Measurements from ENCODE around the gene CNIH2. TPM values are rescaled to one million over a fixed set of nuclear protein-coding genes. Genes with fewer than 3 reads are reported as not detected.
"Not testable (repeated sequence)": the region's sequence is repeated elsewhere in the genome, so short reads cannot be mapped to it uniquely, and the experiment has no call there.

The CNIH2 gene
- total and polyA plus RNA-seq, 7 donors: 0.63 to 1.7 TPM; not detected in 5

DNA sequence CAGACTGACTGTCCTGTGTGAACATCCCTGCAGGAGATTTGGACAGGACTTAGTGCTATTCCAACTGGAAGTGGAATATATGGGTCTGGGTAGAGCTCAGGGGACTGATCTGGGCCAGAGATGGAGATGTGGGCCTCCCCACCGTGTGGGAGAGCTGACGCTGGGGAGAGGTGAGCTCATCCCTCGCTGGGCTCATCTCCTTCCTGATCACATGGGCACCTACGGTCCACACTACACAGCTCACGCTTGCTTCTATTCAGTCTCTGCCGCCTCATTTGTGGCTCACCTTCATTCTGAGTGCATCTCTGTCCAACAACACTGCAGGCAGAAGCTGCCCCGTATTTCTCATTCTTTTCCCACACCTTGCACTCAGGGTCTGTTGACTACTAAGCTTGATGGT is 26.2 kb upstream of the CNIH2 start:
- TF ChIP-seq POLR2A (IDR thresholded peaks at IDR 0.05): no peak
- TF ChIP-seq, protein P1, sequence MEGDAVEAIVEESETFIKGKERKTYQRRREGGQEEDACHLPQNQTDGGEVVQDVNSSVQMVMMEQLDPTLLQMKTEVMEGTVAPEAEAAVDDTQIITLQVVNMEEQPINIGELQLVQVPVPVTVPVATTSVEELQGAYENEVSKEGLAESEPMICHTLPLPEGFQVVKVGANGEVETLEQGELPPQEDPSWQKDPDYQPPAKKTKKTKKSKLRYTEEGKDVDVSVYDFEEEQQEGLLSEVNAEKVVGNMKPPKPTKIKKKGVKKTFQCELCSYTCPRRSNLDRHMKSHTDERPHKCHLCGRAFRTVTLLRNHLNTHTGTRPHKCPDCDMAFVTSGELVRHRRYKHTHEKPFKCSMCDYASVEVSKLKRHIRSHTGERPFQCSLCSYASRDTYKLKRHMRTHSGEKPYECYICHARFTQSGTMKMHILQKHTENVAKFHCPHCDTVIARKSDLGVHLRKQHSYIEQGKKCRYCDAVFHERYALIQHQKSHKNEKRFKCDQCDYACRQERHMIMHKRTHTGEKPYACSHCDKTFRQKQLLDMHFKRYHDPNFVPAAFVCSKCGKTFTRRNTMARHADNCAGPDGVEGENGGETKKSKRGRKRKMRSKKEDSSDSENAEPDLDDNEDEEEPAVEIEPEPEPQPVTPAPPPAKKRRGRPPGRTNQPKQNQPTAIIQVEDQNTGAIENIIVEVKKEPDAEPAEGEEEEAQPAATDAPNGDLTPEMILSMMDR (IDR thresholded peaks at IDR 0.05): no peak
- intact Hi-C loops (cut with DNase I): no loop called here
- DNase-seq: no peak
- Histone ChIP-seq H3K4me3 (no peak overlapping the region), H3K9me3 (no peaks in the 10 kb centered on the region), H3K4me1 (peaks cover 0 to 7% (median 4%) of the 10 kb centered on the region in 4 donors), H3K36me3 (peaks cover 0 to 3% (median 0%) of the 10 kb centered on the region in 4 donors), H3K27ac (no peak overlapping the region), H3K27me3 (no peaks in the 10 kb centered on the region)
- 78 to 81% methylated on average over 7 of the region's 7 CpGs for WGBS, 2 donors

DNA sequence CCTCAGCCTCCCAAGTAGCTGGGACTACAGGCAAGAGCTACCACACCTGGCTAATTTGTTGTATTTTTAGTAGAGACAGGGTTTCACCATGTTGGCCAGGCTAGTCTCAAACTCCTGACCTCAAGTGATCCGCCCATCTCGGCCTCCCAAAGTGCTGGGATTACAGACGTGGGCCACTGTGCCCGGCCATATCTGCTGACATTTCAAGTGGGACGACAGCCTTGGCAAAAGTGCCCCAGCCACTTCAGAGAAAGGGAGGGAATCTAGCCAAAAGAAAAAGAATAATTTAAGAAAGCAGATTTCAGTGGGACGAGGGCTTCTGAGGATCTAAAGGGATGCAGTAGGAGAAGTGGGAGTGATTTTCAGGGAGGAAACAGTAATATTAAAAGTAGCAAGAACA is 24.9 kb upstream of the CNIH2 start:
- WGBS, 2 donors: 86 to 87% methylated on average over 6 of the region's 6 CpGs
- H3K4me3 ChIP-seq: not testable (repeated sequence)

DNA sequence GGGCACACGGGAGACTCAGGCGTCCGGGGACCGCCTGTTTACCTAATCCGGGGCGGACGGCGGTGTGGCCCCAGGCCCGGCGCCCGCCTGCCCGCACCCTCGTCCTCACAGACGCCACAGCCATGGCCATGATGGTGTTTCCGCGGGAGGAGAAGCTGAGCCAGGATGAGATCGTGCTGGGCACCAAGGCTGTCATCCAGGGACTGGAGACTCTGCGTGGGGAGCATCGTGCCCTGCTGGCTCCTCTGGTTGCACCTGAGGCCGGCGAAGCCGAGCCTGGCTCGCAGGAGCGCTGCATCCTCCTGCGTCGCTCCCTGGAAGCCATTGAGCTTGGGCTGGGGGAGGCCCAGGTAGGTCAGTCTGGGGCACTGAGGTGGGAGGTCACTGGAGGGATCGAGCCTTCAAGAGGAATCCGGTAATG is 19.5 kb upstream of the CNIH2 start:
- no peaks in the 10 kb centered on the region for H3K27me3 ChIP-seq
- no peaks in the 10 kb centered on the region for H3K9me3 ChIP-seq
- H3K4me1 ChIP-seq: peaks cover 0 to 20% (median 15%) of the 10 kb centered on the region in 4 donors
- peak overlapping the region; percentile 89 for H3K27ac ChIP-seq
- peak overlapping the region; percentile 94 to 100 (median 96) for H3K4me3 ChIP-seq
- no peak for DNase-seq
- intact Hi-C loops (cut with DNase I): no loop called here
- 5 to 7% methylated on average over 28 of the region's 28 CpGs for WGBS, 2 donors
- H3K36me3 ChIP-seq: peaks cover 11 to 42% (median 26%) of the 10 kb centered on the region in 4 donors
- TF ChIP-seq POLR2A (IDR thresholded peaks at IDR 0.05) (no peak), EP300 (IDR thresholded peaks at IDR 0.05) (no peak), POLR2AphosphoS5 (IDR thresholded peaks at IDR 0.05) (no peak)
- TF ChIP-seq, protein P1 (IDR thresholded peaks at IDR 0.05): no peak

More for the DNA sequence above, 24.9 kb upstream of the CNIH2 start:
- intact Hi-C loops (cut with DNase I); H3K27ac ChIP-seq; H3K27me3 ChIP-seq; H3K36me3 ChIP-seq; H3K9me3 ChIP-seq; DNase-seq: not testable (repeated sequence)
- peaks cover 0 to 11% (median 7%) of the 10 kb centered on the region in 4 donors for H3K4me1 ChIP-seq

- Histone ChIP-seq H3K27ac (no peak overlapping the region), H3K4me1 (peaks cover 0 to 20% (median 15%) of the 10 kb centered on the region in 4 donors), H3K9me3 (no peaks in the 10 kb centered on the region), H3K4me3 (no peak overlapping the region), H3K27me3 (no peaks in the 10 kb centered on the region), H3K36me3 (peaks cover 11 to 49% (median 29%) of the 10 kb centered on the region in 4 donors)
- no peak for DNase-seq
- intact Hi-C loops (cut with DNase I): no loop called here
- TF ChIP-seq, protein P1 (IDR thresholded peaks at IDR 0.05): no peak
- TF ChIP-seq EP300 (IDR thresholded peaks at IDR 0.05) (no peak), POLR2A (IDR thresholded peaks at IDR 0.05) (no peak), POLR2AphosphoS5 (IDR thresholded peaks at IDR 0.05) (no peak)
- WGBS, 2 donors: 91 to 96% methylated on average over 2 of the region's 2 CpGs
These were observed 18.8 kb upstream of the CNIH2 start for GRCh38 chr11:66259225-66259624.

DNA sequence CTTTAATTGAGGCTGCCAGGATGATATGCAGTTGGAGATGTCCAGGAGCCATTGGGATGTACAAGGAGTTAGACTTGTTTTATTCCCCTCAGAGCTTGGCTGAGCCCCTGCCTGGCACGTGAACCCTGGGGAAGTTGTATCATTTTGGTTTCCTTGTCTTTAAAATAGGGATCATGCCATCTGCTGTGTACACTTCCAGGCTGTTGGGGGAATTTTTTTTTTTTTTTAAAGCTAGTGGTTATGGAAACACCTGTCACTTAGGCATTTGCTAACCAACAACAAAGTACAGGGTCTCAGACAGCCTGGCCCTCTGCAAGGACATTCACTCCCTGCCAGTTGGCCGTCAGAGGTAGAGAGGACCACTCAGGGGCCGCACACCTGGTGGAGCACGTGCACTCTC is 18.0 kb upstream of the CNIH2 start:
- intact Hi-C loops (cut with DNase I): no loop called here
- Histone ChIP-seq H3K27me3 (no peaks in the 10 kb centered on the region), H3K9me3 (no peaks in the 10 kb centered on the region), H3K27ac (no peak overlapping the region), H3K4me1 (peaks cover 0 to 20% (median 15%) of the 10 kb centered on the region in 4 donors), H3K4me3 (no peak overlapping the region), H3K36me3 (peaks cover 11 to 57% (median 32%) of the 10 kb centered on the region in 4 donors)
- DNase-seq: no peak
- TF ChIP-seq, protein P1 (IDR thresholded peaks at IDR 0.05): no peak
- TF ChIP-seq POLR2A (IDR thresholded peaks at IDR 0.05): no peak
- TF ChIP-seq EP300 (IDR thresholded peaks at IDR 0.05): no peak
- no peak for TF ChIP-seq POLR2AphosphoS5 (IDR thresholded peaks at IDR 0.05)
- 94% methylated on average over 4 of the region's 4 CpGs for WGBS, 2 donors
